PFSK-1 (cell line): ENCODE measurements around the gene MYBBP1A.

Experiments used
- FOXP2 ChIP-seq: optimal IDR thresholded peaks from 2 replicates; pipeline ENCODE3; 2011; ENCODE audit warnings: borderline replicate concordance, control low read depth, inconsistent platforms; ENCODE audit not compliant: insufficient read depth; ENCODE audit errors: extremely low read length, extremely low read depth
- POLR2AphosphoS5 ChIP-seq: IDR thresholded peaks from 2 replicates; pipeline ENCODE4 v1.6.1; 2012; ENCODE audit warnings: low read depth, mild to moderate bottlenecking, control low read depth, low read length, moderate library complexity
- SIN3A ChIP-seq: IDR thresholded peaks from 2 replicates; pipeline ENCODE4 v1.6.1; 2012; ENCODE audit warnings: mild to moderate bottlenecking, low read length, moderate library complexity, borderline replicate concordance; ENCODE audit not compliant: insufficient read depth
- TAF1 ChIP-seq: IDR thresholded peaks from 2 replicates; pipeline ENCODE4 v1.6.1; 2012; ENCODE audit warnings: low read length, control low read depth, borderline replicate concordance; ENCODE audit not compliant: insufficient read depth
- TF ChIP-seq, protein P1 (sequence below), 2 experiments: IDR thresholded peaks; 2 replicates each; pipeline versions ENCODE4 v1.6.1 to v1.8.0; 2011 to 2012; ENCODE audit warnings: low read depth in 2 of 2, low read length in 2 of 2, control low read depth in 1 of 2, inconsistent platforms in 1 of 2, mild to moderate bottlenecking in 1 of 2, moderate library complexity in 1 of 2; ENCODE audit not compliant: insufficient read depth in 1 of 2

Gene MYBBP1A

GRCh38 chr17:4559966-4560365 lies 4.8 kb upstream of the MYBBP1A start:
- TF ChIP-seq SIN3A: no peak
- TF ChIP-seq TAF1: no peak
- TF ChIP-seq POLR2AphosphoS5: no peak
- TF ChIP-seq FOXP2: no peak
- TF ChIP-seq, protein P1, sequence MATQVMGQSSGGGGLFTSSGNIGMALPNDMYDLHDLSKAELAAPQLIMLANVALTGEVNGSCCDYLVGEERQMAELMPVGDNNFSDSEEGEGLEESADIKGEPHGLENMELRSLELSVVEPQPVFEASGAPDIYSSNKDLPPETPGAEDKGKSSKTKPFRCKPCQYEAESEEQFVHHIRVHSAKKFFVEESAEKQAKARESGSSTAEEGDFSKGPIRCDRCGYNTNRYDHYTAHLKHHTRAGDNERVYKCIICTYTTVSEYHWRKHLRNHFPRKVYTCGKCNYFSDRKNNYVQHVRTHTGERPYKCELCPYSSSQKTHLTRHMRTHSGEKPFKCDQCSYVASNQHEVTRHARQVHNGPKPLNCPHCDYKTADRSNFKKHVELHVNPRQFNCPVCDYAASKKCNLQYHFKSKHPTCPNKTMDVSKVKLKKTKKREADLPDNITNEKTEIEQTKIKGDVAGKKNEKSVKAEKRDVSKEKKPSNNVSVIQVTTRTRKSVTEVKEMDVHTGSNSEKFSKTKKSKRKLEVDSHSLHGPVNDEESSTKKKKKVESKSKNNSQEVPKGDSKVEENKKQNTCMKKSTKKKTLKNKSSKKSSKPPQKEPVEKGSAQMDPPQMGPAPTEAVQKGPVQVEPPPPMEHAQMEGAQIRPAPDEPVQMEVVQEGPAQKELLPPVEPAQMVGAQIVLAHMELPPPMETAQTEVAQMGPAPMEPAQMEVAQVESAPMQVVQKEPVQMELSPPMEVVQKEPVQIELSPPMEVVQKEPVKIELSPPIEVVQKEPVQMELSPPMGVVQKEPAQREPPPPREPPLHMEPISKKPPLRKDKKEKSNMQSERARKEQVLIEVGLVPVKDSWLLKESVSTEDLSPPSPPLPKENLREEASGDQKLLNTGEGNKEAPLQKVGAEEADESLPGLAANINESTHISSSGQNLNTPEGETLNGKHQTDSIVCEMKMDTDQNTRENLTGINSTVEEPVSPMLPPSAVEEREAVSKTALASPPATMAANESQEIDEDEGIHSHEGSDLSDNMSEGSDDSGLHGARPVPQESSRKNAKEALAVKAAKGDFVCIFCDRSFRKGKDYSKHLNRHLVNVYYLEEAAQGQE (IDR thresholded peaks at IDR 0.05; ENCODE audit: insufficient read depth in 1 of 2, low read depth in 2 of 2, low read length in 2 of 2): no peak

- TF ChIP-seq FOXP2 (no peak), POLR2AphosphoS5 (no peak), SIN3A (no peak)
- TF ChIP-seq, protein P1 (IDR thresholded peaks at IDR 0.05; ENCODE audit: insufficient read depth in 1 of 2, low read depth in 2 of 2, low read length in 2 of 2): no peak
Measured at GRCh38 chr17:4559139-4559791, 4.1 kb upstream of the MYBBP1A start.

- TF ChIP-seq FOXP2 (no peak), POLR2AphosphoS5 (no peak), SIN3A (no peak), TAF1 (no peak)
- TF ChIP-seq, protein P1 (IDR thresholded peaks at IDR 0.05; ENCODE audit: insufficient read depth in 1 of 2, low read depth in 2 of 2, low read length in 2 of 2): no peak
Measured at GRCh38 chr17:4558347-4558971, 3.3 kb upstream of the MYBBP1A start.

GRCh38 chr17:4557626-4558346 lies 2.6 kb upstream of the MYBBP1A start:
- TF ChIP-seq FOXP2 (no peak), TAF1 (no peak), SIN3A (no peak), POLR2AphosphoS5 (no peak)
- TF ChIP-seq, protein P1 (IDR thresholded peaks at IDR 0.05; ENCODE audit: insufficient read depth in 1 of 2, low read depth in 2 of 2, low read length in 2 of 2): no peak
